Measurements from ENCODE around the gene FYCO1.

The FYCO1 gene

GRCh38 chr3:45981346-45982074 is 14.1 kb downstream of the FYCO1 start:
- no peak for DNase-seq

- DNase-seq = no peak
Observed at GRCh38 chr3:45980819-45981218, 14.8 kb downstream of the FYCO1 start.

GRCh38 chr3:45980229-45980813 is 15.3 kb downstream of the FYCO1 start:
- no peak for DNase-seq

- no peak for DNase-seq
Observed at GRCh38 chr3:45979378-45979777, 16.2 kb downstream of the FYCO1 start.

- DNase-seq = peak; percentile 56
Observed at GRCh38 chr3:45978006-45978761, 17.4 kb downstream of the FYCO1 start.

GRCh38 chr3:45976191-45977091 is 19.2 kb downstream of the FYCO1 start:
- DNase-seq = peak; percentile 57

- DNase-seq = peak; percentile 32
Observed at GRCh38 chr3:45975686-45976085, 19.9 kb downstream of the FYCO1 start.

GRCh38 chr3:45974686-45975085 is 20.9 kb downstream of the FYCO1 start:
- no peak for DNase-seq

- DNase-seq = no peak
Observed at GRCh38 chr3:45972534-45973402, 22.9 kb downstream of the FYCO1 start.

GRCh38 chr3:45969953-45970352 is 25.7 kb downstream of the FYCO1 start:
- DNase-seq = no peak

GRCh38 chr3:45969116-45969515 is 26.5 kb downstream of the FYCO1 start:
- no peak for DNase-seq

- no peak for DNase-seq
Observed at GRCh38 chr3:45968706-45969105, 26.9 kb downstream of the FYCO1 start.

- no peak for DNase-seq
Observed at GRCh38 chr3:45968149-45968548, 27.5 kb downstream of the FYCO1 start.

- DNase-seq = no peak
Observed at GRCh38 chr3:45967724-45968123, 27.9 kb downstream of the FYCO1 start.

- DNase-seq = no peak
Observed at GRCh38 chr3:45966950-45967640, 28.5 kb downstream of the FYCO1 start.

GRCh38 chr3:45966371-45966791 is 29.2 kb downstream of the FYCO1 start:
- no peak for DNase-seq

GRCh38 chr3:45965653-45966052 is 30.0 kb downstream of the FYCO1 start:
- DNase-seq = peak; percentile 39

GRCh38 chr3:45965253-45965652 is 30.4 kb downstream of the FYCO1 start:
- DNase-seq = no peak

- DNase-seq = no peak
Observed at GRCh38 chr3:45964139-45964538, 31.5 kb downstream of the FYCO1 start.

- DNase-seq = peak; percentile 49
Observed at GRCh38 chr3:45962033-45962432, 33.6 kb downstream of the FYCO1 start.

- DNase-seq = no peak
Observed at GRCh38 chr3:45960289-45960688, 35.3 kb downstream of the FYCO1 start.
